GM12878 (cell line): ENCODE data around the gene PVRIG. TPM values are rescaled to one million over a fixed set of nuclear protein-coding genes. Genes with fewer than 3 reads are reported as not detected.
"Not testable (repeated sequence)": the region's sequence is repeated elsewhere in the genome, so short reads cannot be mapped to it uniquely, and the experiment has no call there.

Source experiments
- ATAC-seq: fragments of 200-7000 bp; cut with Tn5 transposase; 3 replicates; pipeline ENCODE4 v1.9.1; 2020; ENCODE audit warnings: mild to moderate bottlenecking, moderate library complexity
- BruUV-seq: library from RNA; stranded (reverse); fragments of 400-500 nt; replicated peaks from 2 replicates; lab custom pipeline; 2021; lab: Mats Ljungman, UMichigan
- CTCF ChIA-PET: fragments of 300-600 bp; sonication (Branson Sonifier 250); formaldehyde crosslinking; extraction: SDS; loops from one replicate; lab custom pipeline; 2021; ENCODE audit warnings: inconsistent platforms; lab: Yijun Ruan, JAX
- POLR2A ChIA-PET: fragments of 350-600 bp; formaldehyde crosslinking; extraction: SDS; loops from one replicate; lab custom pipeline; 2021; ENCODE audit warnings: inconsistent platforms; lab: Charles Lee
- RAD21 ChIA-PET: fragments of 300-600 bp; sonication (Branson Sonifier 250); formaldehyde crosslinking; loops from one replicate; lab custom pipeline; 2023; ENCODE audit warnings: antibody characterized with exemption; ENCODE audit not compliant: unreplicated experiment; lab: Charles Lee
- SMC1A ChIA-PET: fragments of 300-600 bp; sonication (Branson Sonifier 250); formaldehyde crosslinking; loops from one replicate; lab custom pipeline; 2023; ENCODE audit not compliant: unreplicated experiment, uncharacterized antibody; lab: Charles Lee
- DNase-seq: peaks from one replicate; pipeline ENCODE4 v3.0.0-alpha.2; 2011; ENCODE audit warnings: low read depth, low spot score
- FAIRE-seq: peaks from 3 replicates; lab custom pipeline; 2011; peaks lifted over from hg19 to GRCh38; lab: Jason Lieb, UNC
- H2AFZ ChIP-seq: 2 replicates; pipeline ENCODE4 v1.6.0; 2011; ENCODE audit warnings: low read depth, low read length, control low read depth; ENCODE audit not compliant: control insufficient read depth
- H3K27ac ChIP-seq: 2 replicates; pipeline ENCODE4 v1.5.1; 2011; ENCODE audit warnings: control low read depth; ENCODE audit not compliant: control insufficient read depth, insufficient read depth
- H3K27me3 ChIP-seq, 2 experiments: replicated peaks in 1 of 2; 2 replicates each; pipeline versions ENCODE4 v1.6.0 to v1.6.1; 2011; ENCODE audit warnings: low read length in 1 of 2; ENCODE audit not compliant: control insufficient read depth in 2 of 2, insufficient read depth in 2 of 2
- H3K36me3 ChIP-seq, 2 experiments: 2 replicates each; pipeline ENCODE4 v1.5.1; 2011; ENCODE audit warnings: low read length in 1 of 2; ENCODE audit not compliant: control insufficient read depth in 2 of 2, insufficient read depth in 2 of 2
- H3K4me1 ChIP-seq: 2 replicates; pipeline ENCODE4 v1.6.1; 2011; ENCODE audit warnings: mild to moderate bottlenecking, low read length, moderate library complexity, mixed read lengths; ENCODE audit not compliant: control insufficient read depth, insufficient read depth
- H3K4me2 ChIP-seq: 2 replicates; pipeline ENCODE4 v1.6.0; 2011; ENCODE audit warnings: control low read depth; ENCODE audit not compliant: control insufficient read depth, insufficient read depth
- H3K4me3 ChIP-seq: fragments of 200-600 bp; sonication (generic); 2 replicates; pipeline ENCODE4 v1.5.1; 2016
- H3K79me2 ChIP-seq: 2 replicates; pipeline ENCODE4 v1.6.0; 2011; ENCODE audit warnings: low read length; ENCODE audit not compliant: control insufficient read depth, insufficient read depth
- H3K9ac ChIP-seq: 2 replicates; pipeline ENCODE4 v1.8.0; 2011; ENCODE audit warnings: low read length, control low read depth, mixed read lengths; ENCODE audit not compliant: control insufficient read depth, insufficient read depth
- H3K9me3 ChIP-seq: replicated peaks from 3 replicates; pipeline ENCODE4 v1.5.1; 2011; ENCODE audit warnings: mild to moderate bottlenecking, low read length; ENCODE audit not compliant: control insufficient read depth, insufficient read depth
- H4K20me1 ChIP-seq: 2 replicates; pipeline ENCODE4 v1.6.0; 2011; ENCODE audit not compliant: control insufficient read depth, insufficient read depth
- CBFB ChIP-seq: IDR thresholded peaks from 2 replicates; pipeline ENCODE4 v1.6.1; 2016; ENCODE audit warnings: antibody characterized with exemption, low read depth
- MEF2B ChIP-seq: fragments of 450-650 bp; IDR thresholded peaks from 2 replicates; pipeline ENCODE4 v1.6.1; 2018; ENCODE audit warnings: mild to moderate bottlenecking, moderate library complexity; ENCODE audit not compliant: partially characterized antibody, poor library complexity, severe bottlenecking
- MTA3 ChIP-seq: IDR thresholded peaks from 2 replicates; pipeline ENCODE4 v1.6.1; 2012; ENCODE audit warnings: low read length, inconsistent platforms, borderline replicate concordance
- MXI1 ChIP-seq: fragments of 150-350 bp; IDR thresholded peaks from 2 replicates; pipeline ENCODE4 v1.6.1; 2011; ENCODE audit warnings: low read depth, mild to moderate bottlenecking, inconsistent platforms, low read length, improper control_type of control experiment
- SUZ12 ChIP-seq: fragments of 200-600 bp; sonication (generic); IDR thresholded peaks from one replicate; pipeline ENCODE4 v1.6.1; 2018; ENCODE audit warnings: antibody characterized with exemption, mild to moderate bottlenecking; ENCODE audit not compliant: unreplicated experiment
- WGBS: methylation state at CpG from one replicate; pipeline ENCODE4 v1.1.6; 2016; ENCODE audit warnings: low lambda C conversion rate; ENCODE audit not compliant: insufficient replicate concordance, insufficient coverage; ENCODE audit errors: missing lambda C conversion rate; 5-methylcytosine and 5-hydroxymethylcytosine counted together
- in situ Hi-C: fragments of 300-500 bp; cut with MboI; formaldehyde crosslinking; loops from 9 replicates; pipeline ENCODE4 v1.14.3; 2018; ENCODE audit warnings: mixed read lengths
- intact Hi-C: fragments of 100-400 bp; cut with micrococcal nuclease; formaldehyde crosslinking; loops from one replicate; pipeline ENCODE4 v1.14.2; 2022; ENCODE audit not compliant: unreplicated experiment
- polyA plus RNA-seq, 11 experiments: library from polyadenylated mRNA; depleted of rRNA in 4 of 11; unstranded in 6 of 11; stranded (reverse) in 5 of 11; fragments of >200 nt; fragmentation: Nextera tagmentation in 4 of 11; fragmentation: Illumina TruSeq in 1 of 11; extraction: Ambion mirVana in 4 of 11; extraction: Trizol in 1 of 11; gene quantifications; 1 replicate in 1 of 11; 2 replicates in 10 of 11; pipeline versions ENCODE4 v1.2.1 to v1.2.3, GENCODE V29; 2011 to 2016; ENCODE audit warnings: inconsistent platforms in 2 of 11, missing spikeins in 2 of 11, low read depth in 1 of 11
- total RNA-seq, 4 experiments: library from RNA; depleted of rRNA in 3 of 4; stranded (reverse); fragments of >200 nt in 3 of 4; fragmentation: Illumina TruSeq in 1 of 4; extraction: Trizol in 1 of 4; gene quantifications; 2 replicates each; pipeline versions ENCODE4 v1.2.1 to v1.2.3, GENCODE V29; 2013 to 2021
- TF ChIP-seq, protein P1 (sequence below): fragments of 450-650 bp; IDR thresholded peaks from 2 replicates; pipeline ENCODE4 v1.6.1; 2018; ENCODE audit warnings: borderline replicate concordance, mild to moderate bottlenecking; ENCODE audit not compliant: partially characterized antibody
- TF ChIP-seq, protein P2 (sequence below): IDR thresholded peaks from 2 replicates; pipeline ENCODE4 v1.6.1; 2011; ENCODE audit warnings: low read depth, mild to moderate bottlenecking, low read length, moderate library complexity, borderline replicate concordance; ENCODE audit errors: extremely low read depth

The PVRIG gene
- total and polyA plus RNA-seq, 10 of the 15 experiments (the other 5 are each of a cell fraction or from before 2014, with no cell fraction given), result 1.3 to 44.0 (median 17.9) TPM

GRCh38 chr7:100257017-100257416 lies 37.3 kb downstream of the PVRIG start:
- H3K4me2 ChIP-seq, result no peak overlapping the region
- H3K27me3 ChIP-seq, result no peaks in the 10 kb centered on the region
- CTCF ChIA-PET, result no interaction called here
- H3K36me3 ChIP-seq, result no peaks in the 10 kb centered on the region; a peak in 1 of 4 replicates
- in situ Hi-C loops (no loop called here), intact Hi-C loops (no loop called here)
- ATAC-seq (no peak), DNase-seq (no peak)
- no peaks in the 10 kb centered on the region for H3K79me2 ChIP-seq
- no peak for TF ChIP-seq MXI1
- TF ChIP-seq SUZ12, result no peak
- TF ChIP-seq CBFB, result no peak
- TF ChIP-seq, protein P1, sequence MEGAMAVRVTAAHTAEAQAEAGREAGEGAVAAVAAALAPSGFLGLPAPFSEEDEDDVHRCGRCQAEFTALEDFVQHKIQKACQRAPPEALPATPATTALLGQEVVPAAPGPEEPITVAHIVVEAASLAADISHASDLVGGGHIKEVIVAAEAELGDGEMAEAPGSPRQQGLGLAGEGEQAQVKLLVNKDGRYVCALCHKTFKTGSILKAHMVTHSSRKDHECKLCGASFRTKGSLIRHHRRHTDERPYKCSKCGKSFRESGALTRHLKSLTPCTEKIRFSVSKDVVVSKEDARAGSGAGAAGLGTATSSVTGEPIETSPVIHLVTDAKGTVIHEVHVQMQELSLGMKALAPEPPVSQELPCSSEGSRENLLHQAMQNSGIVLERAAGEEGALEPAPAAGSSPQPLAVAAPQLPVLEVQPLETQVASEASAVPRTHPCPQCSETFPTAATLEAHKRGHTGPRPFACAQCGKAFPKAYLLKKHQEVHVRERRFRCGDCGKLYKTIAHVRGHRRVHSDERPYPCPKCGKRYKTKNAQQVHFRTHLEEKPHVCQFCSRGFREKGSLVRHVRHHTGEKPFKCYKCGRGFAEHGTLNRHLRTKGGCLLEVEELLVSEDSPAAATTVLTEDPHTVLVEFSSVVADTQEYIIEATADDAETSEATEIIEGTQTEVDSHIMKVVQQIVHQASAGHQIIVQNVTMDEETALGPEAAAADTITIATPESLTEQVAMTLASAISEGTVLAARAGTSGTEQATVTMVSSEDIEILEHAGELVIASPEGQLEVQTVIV, result no peak
- TF ChIP-seq, protein P2, sequence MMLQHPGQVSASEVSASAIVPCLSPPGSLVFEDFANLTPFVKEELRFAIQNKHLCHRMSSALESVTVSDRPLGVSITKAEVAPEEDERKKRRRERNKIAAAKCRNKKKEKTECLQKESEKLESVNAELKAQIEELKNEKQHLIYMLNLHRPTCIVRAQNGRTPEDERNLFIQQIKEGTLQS, result no peak
- no peak for TF ChIP-seq MTA3
- no peak for TF ChIP-seq MEF2B
- TF ChIP-seq, all 136 proteins: peak for 0
- BruUV-seq, result no TSS peak
- H3K27ac ChIP-seq, result no peak overlapping the region
- SMC1A ChIA-PET, result no interaction called here
- H2AFZ ChIP-seq, result no peak overlapping the region
- 91% methylated on average over 7 of the region's 7 CpGs for WGBS
- RAD21 ChIA-PET, result no interaction called here
- H3K4me3 ChIP-seq, result no peak overlapping the region
- no peak overlapping the region for H3K9ac ChIP-seq
- no peaks in the 10 kb centered on the region for H4K20me1 ChIP-seq
- FAIRE-seq, result no peak
- H3K9me3 ChIP-seq, result no peaks in the 10 kb centered on the region
- POLR2A ChIA-PET, result interaction anchor here (0.6 kb wide), 1 partner anchor 98 kb away, joined by 3 read pairs; the partner anchor contains the start of gene TRAPPC14
- H3K4me1 ChIP-seq, result no peaks in the 10 kb centered on the region; the same call in 1 of the 2 replicates

DNA sequence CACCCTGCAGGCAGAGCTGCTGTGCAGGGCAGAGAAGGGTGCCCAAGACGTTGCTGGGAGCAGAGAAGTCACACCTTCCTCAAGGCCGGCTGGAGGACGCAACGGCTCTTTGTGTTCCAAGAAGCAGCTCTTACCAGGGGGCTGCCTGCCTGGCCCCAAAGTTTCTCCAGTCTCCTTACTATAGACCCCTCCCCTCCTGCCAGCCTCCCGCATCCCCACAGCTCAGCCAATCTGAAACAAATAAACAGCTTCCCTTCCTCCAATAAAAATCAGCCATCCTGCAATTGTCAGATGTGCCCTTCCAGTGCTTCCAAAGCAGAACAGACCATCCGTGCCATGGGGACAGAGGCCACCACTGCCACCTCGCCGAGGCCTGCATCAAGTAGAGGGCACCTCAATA lies 40.2 kb downstream of the PVRIG start:
- FAIRE-seq, H3K4me2 ChIP-seq, H3K79me2 ChIP-seq, RAD21 ChIA-PET, CTCF ChIA-PET, POLR2A ChIA-PET, H2AFZ ChIP-seq, H3K9me3 ChIP-seq, ATAC-seq, H3K36me3 ChIP-seq, H3K9ac ChIP-seq, SMC1A ChIA-PET, H3K27ac ChIP-seq, DNase-seq, intact Hi-C loops, in situ Hi-C loops, H3K4me1 ChIP-seq, BruUV-seq, H3K27me3 ChIP-seq, H4K20me1 ChIP-seq, H3K4me3 ChIP-seq: not testable (repeated sequence)
- 91% methylated on average over 8 of the region's 8 CpGs for WGBS

DNA sequence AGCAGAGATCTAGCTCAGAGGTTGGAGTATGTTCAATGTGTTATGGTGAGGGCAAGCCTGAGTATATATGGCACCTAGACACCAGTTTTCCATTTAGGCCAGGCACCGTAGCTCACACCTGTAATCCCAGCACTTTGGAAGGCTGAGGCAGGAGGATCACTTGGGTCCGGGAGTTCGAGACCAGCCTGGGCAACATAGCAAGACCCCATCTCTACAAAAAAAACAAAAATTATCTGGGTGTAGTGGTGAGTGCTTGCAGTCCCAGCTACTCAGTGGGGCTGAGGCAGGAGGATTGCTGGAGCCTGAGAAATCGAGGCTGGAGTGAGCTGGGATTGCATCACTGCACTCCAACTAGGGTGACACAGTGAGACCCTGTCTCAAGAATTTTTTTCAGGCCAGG lies 43.1 kb downstream of the PVRIG start:
- CTCF ChIA-PET, H3K27me3 ChIP-seq, RAD21 ChIA-PET, SMC1A ChIA-PET, H3K4me1 ChIP-seq, DNase-seq, H3K36me3 ChIP-seq, H3K9ac ChIP-seq, H3K4me3 ChIP-seq, H3K4me2 ChIP-seq, in situ Hi-C loops, H3K27ac ChIP-seq, H2AFZ ChIP-seq, H4K20me1 ChIP-seq, ATAC-seq, intact Hi-C loops, BruUV-seq, H3K79me2 ChIP-seq, H3K9me3 ChIP-seq, FAIRE-seq: not testable (repeated sequence)
- 81% methylated on average over 4 of the region's 4 CpGs for WGBS
- POLR2A ChIA-PET, result interaction anchor here (0.6 to 0.7 kb wide), 2 partner anchors 17 to 101 kb away, joined by 3 to 4 read pairs; no protein-coding TSS in a partner anchor
